ENCODE data around the gene CELSR3. TPM values are rescaled to one million over a fixed set of nuclear protein-coding genes. Genes with fewer than 3 reads are reported as not detected.
A peak's percentile ranks its signal among the peaks of the same experiment; 100 is the strongest.

Gene CELSR3
- total RNA-seq, 1 experiment from 2014 or later: 23.9 TPM

- no peaks in the 10 kb centered on the region for H3K9me3 Mint-ChIP-seq
Measured at GRCh38 chr3:48633743-48634142, 28.9 kb downstream of the CELSR3 start.

More at GRCh38 chr3:48633743-48634142, 28.9 kb downstream of the CELSR3 start:
- Histone ChIP-seq H3K56ac (ENCODE audit: insufficient read length, low read depth, low read length) (no peak overlapping the region), H3K18ac (ENCODE audit: insufficient read length, low read depth, low read length) (no peak overlapping the region), H4K91ac (ENCODE audit: insufficient read length, low read depth, low read length) (no peak overlapping the region), H3T11ph (ENCODE audit: low read length) (no peak overlapping the region), H2AK5ac (ENCODE audit: insufficient read length, low read length) (no peak overlapping the region), H4K5ac (ENCODE audit: insufficient read length, low read depth, low read length) (no peak overlapping the region), H3K14ac (ENCODE audit: insufficient read depth, low read length) (no peak overlapping the region), H3K4ac (ENCODE audit: low read depth, low read length) (no peak overlapping the region), H3K27me3 (ENCODE audit: insufficient read depth, low read length) (no peaks in the 10 kb centered on the region), H3K4me1 (ENCODE audit: insufficient read depth, low read length) (peaks cover 2% of the 10 kb centered on the region), H3K9ac (ENCODE audit: extremely low read depth, insufficient read length, low read length) (no peak overlapping the region), H3K79me1 (ENCODE audit: insufficient read depth, low read depth, low read length, poor library complexity, severe bottlenecking) (no peaks in the 10 kb centered on the region), H2AFZ (ENCODE audit: low read length) (no peak overlapping the region), H2BK5ac (ENCODE audit: insufficient read length, low read length) (no peak overlapping the region), H2BK15ac (ENCODE audit: low read depth, low read length) (no peak overlapping the region), H3K27ac (ENCODE audit: insufficient read length, low read depth, low read length) (no peak overlapping the region), H2BK20ac (ENCODE audit: low read depth, low read length, poor library complexity, severe bottlenecking) (no peak overlapping the region), H4K20me1 (ENCODE audit: control insufficient read depth, insufficient read depth, insufficient read length) (peaks cover 2% of the 10 kb centered on the region), H3K23ac (ENCODE audit: insufficient read length, low read depth, low read length) (no peak overlapping the region), H3K79me2 (ENCODE audit: insufficient read depth, low read length) (no peaks in the 10 kb centered on the region), H3K4me2 (ENCODE audit: insufficient read depth, insufficient read length, low read length) (peak overlapping the region; percentile 76), H4K8ac (replicated peaks; ENCODE audit: insufficient read length, low read depth, low read length) (no peak overlapping the region), H2BK12ac (ENCODE audit: insufficient read length, low read depth, low read length) (no peak overlapping the region), H3K23me2 (ENCODE audit: insufficient read length, low read depth, low read length, poor library complexity, severe bottlenecking) (peaks cover 6% of the 10 kb centered on the region), H3K9me3 (ENCODE audit: control insufficient read depth, low read depth, low read length) (no peaks in the 10 kb centered on the region), H2BK120ac (ENCODE audit: low read depth, low read length, poor library complexity, severe bottlenecking) (no peak overlapping the region)
- Mint-ChIP-seq H3K4me3 (peak overlapping the region; percentile 79 to 90; a peak in 4 of 5 replicates), H3K4me1 (peaks cover 28 to 31% of the 10 kb centered on the region in 2 experiments), H3K36me3 (ENCODE audit: insufficient read depth in 1 of 3, low read depth in 3 of 3) (peaks cover 23 to 59% (median 58%) of the 10 kb centered on the region in 3 experiments; a peak in 6 of 7 replicates), H3K27ac (no peak overlapping the region), H3K27me3 (ENCODE audit: low read depth) (no peaks in the 10 kb centered on the region; the same call in 1 of the 2 replicates)
- no CpG with 5 or more reads among the region's 2 CpGs for WGBS (ENCODE audit: extremely low coverage, insufficient read length, low lambda C conversion rate)
- DNase-seq: no peak
- TF ChIP-seq CTCF (conservative IDR thresholded peaks at IDR 0.05): no peak

Measured in H9 (cell line).